COLO829 (cell line): Measurements from ENCODE around the gene MAN1A1.

ENCODE experiments used
- DNase-seq: peaks from one replicate; pipeline ENCODE4 v3.0.0; 2012; ENCODE audit warnings: low spot score

The MAN1A1 gene

DNA sequence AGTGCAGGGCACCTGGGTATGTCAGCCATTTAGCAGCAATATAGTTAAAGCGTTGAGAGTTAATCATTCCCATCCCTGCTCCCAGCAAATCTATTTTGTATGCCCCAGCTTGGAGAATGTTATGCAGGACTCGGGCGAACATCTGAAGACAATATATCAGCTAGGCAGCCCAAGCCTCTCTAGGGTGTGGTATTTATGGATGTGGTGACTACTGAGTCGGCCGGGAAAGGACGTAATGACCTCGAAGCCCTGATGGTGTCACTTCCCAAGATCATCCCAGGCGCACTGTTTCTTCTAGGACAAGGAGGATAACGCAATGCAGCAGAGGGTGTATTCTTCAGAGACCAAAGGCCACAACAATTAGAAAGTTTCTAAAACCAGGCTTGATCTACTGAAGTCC is 207.5 kb downstream of the MAN1A1 start:
- DNase-seq = no peak

GRCh38 chr6:119140196-119141140 is 209.1 kb downstream of the MAN1A1 start:
- no peak for DNase-seq

DNA sequence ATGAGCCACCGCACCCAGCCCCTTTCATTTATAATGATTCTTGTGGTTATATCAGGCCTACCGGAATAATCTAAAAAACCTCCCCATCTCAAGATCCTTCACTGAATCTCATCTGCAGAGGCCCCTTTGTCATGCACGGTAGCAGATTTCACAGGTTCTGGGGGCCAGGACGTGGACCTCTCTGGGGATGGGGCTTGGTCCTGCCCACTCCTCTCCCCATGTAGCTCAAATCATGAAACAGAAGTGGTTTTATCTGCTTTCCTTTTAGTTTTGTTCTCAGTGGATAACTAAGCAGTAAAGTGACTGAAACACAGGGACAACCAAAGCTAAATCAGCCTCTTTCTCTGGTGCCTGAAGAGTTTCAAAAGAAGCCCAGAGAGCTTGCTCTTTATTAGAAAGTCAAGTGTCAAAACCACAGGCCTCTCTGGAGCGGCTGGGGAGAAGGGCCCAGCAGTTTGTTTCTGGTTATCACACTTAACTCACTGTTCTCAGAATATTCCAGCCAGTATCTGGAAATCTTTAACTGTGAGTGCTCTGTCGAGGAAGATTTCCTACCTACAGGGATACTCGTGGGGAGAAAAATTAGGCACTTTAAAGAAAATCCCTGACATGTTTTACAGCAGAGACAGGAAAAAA is 210.5 kb downstream of the MAN1A1 start:
- no peak for DNase-seq

- no peak for DNase-seq
Measured at GRCh38 chr6:119137194-119138072, 212.1 kb downstream of the MAN1A1 start.

DNA sequence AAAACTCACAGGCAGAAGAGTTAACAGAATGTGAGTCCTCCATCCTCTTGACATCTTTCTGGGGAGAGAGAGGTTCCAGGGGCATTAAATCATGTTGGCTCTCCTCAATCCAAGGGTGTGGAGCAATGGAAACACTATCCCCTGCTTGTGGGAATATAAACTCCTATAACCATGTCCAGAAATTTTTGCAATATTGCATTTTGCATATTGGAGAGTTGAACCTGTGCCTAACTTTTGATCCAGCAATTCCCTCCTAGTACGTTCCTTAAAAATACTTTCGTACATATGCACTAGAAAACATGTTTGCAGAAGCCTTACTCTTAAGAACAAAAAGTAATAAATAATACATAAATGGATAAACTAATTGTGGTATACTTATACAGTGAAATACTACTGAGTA is 214.8 kb downstream of the MAN1A1 start:
- DNase-seq = no peak

DNA sequence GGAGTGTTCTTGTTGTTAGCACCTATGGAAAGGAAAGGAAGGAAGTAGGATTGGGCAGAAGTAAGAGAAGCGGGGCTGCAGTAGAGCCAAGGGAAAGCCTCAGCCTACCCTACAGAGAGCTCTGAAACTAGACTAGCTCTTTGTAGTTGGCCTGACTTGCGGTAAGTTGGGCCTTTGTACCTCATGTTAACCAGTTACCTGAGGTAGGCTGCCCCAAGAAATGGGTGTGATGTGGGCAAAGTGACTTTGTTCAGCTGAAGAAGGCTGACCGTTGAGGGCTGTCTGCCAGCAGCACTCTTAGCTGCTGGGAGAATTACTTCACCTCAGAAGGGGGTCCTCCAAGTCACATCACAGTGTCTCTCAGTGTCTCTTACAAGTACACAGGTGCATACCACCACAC is 216.2 kb downstream of the MAN1A1 start:
- no peak for DNase-seq

DNA sequence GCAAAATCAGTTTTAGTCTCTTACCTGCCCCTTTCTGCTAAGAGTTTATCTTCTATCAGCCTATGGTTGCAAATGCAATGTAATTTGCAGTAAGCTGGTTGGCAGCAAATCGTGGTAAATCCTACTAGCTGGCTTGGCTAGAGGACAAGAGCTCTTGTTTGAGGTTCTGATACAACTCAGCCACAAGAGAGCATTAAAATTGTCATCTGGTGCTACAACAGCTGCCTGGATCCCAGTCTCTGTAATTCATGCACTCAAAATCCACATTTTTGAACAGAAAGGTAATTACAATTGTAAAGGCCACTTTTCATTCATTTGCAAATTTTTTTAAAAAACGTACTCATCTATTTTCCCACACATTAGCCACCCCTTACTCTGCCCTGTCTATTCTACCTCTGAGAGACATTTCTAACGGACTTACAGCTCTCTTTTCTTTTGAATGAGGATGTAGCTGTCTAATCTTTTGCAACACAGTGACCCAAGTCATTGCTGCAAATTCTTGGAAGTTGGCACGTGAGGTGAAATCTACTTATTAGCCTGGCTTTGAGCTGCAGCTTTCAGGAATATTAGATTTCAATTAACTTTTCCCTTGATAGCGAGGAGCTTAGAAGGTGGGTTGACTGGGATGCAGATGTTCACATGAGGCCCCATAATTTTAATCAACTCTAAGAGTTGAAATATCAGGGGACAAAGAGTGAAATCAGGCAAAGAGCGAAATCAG is 217.1 kb downstream of the MAN1A1 start:
- no peak for DNase-seq

DNA sequence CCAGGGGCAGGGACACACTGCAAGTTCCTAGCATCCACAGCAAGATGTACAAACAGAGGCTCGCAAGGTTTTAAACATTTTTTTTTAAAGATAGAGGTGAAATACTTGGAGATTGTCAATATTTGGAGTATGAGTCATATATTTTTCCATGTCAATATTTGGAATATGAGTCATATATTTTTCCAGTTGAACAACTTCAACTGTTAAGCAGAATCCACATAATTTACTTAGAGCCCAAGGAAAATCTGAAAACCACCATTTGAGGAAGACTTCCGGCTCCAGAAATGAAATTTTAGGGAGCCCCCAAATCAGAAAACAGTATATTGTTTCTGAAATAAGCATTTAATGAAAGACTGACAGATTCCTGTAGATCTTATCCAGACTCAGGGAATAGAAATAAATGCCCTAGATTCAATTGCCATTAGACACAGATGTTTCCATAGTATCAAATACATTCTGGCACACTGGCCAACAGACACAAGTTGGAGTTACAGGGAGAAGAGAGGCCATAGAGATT is 219.5 kb downstream of the MAN1A1 start:
- DNase-seq = peak; percentile 55

DNA sequence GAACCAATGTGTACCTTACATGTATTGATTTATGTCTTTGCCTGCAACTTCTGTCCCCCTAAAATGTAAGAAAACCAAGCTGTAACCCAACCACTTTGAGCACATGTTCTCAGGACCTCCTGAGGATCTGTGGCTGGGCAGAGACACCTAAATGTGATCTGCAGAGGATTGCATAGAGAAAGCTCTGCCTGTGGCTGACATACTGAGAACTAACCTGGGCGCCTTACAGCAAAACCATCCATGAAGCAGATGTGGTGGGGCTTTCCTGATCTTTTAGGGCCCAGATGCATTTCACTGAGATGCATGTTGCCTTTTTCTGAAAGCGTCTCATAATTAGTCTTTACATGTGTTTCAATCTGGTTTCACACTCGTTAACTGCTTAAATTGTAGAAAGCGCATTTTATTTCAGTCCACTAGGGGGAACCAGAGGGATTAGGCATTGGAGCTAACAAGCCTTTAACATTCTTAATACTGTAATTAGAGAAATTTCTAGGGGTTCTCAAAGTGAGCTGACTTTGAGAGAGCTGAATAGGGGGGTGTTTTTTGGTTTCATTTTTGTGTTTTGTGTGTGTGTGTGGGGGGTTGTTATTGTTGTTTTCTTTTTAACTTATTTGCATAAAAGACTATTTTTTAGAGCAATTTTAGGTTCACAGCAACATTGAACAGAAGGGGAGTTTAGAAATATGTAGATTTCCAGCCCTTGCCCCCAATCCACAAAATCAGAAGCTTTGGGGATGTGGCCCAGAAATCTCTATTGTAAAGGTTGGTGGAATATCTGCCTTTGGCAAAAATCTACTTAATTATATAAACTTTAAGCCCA is 220.2 kb downstream of the MAN1A1 start:
- DNase-seq = peak; percentile 58

- DNase-seq = no peak
Measured at GRCh38 chr6:119128252-119128912, 221.2 kb downstream of the MAN1A1 start.

DNA sequence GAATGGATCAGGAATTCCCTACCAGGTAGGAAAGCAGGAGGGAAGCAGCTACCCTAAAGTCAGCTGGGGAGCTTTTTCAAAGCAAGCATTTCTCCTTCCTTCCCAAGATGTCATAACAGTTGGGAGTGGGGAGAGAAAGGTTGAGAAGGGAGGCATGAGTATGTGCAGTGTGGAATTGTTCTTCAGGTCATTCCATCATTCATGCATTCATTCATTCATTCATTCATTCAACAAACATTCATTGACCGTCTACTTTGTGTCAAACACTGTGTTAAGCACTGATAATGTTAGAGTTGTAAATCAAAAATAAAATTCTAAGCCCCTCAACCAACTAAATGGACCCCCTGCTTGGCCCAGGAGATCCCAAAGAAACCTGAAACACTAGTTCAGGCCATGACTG is 221.9 kb downstream of the MAN1A1 start:
- no peak for DNase-seq
